HepG2 (cell line): Measurements from ENCODE around the gene DHRS1. TPM values are rescaled to one million over a fixed set of nuclear protein-coding genes. Genes with fewer than 3 reads are reported as not detected.

Source experiments
- FLYWCH1 ChIP-seq: sonication (generic); formaldehyde crosslinking; IDR thresholded peaks from 2 replicates; pipeline ENCODE4 v1.8.1; 2023; ENCODE audit warnings: mild to moderate bottlenecking, missing genetic modification reagents
- MEIS2 ChIP-seq: sonication (generic); formaldehyde crosslinking; IDR thresholded peaks from 2 replicates; pipeline ENCODE4 v1.9.0; 2021; ENCODE audit warnings: mild to moderate bottlenecking, missing genetic modification reagents
- NFKB2 ChIP-seq: sonication (generic); formaldehyde crosslinking; IDR thresholded peaks from 2 replicates; pipeline ENCODE4 v1.4.0; 2020; ENCODE audit warnings: missing genetic modification reagents, borderline replicate concordance
- TRIM24 ChIP-seq: sonication (generic); formaldehyde crosslinking; IDR thresholded peaks from 2 replicates; pipeline ENCODE4 v1.8.0; 2022; ENCODE audit warnings: mild to moderate bottlenecking, missing genetic modification reagents
- ZNF10 ChIP-seq: sonication (generic); formaldehyde crosslinking; IDR thresholded peaks from 2 replicates; pipeline ENCODE4 v1.4.0; 2020; ENCODE audit warnings: mild to moderate bottlenecking, low read depth, missing genetic modification reagents, borderline replicate concordance
- ZNF143 ChIP-seq: sonication (generic); formaldehyde crosslinking; IDR thresholded peaks from 2 replicates; pipeline ENCODE4 v1.4.0; 2020; ENCODE audit warnings: missing genetic modification reagents
- ZNF263 ChIP-seq: sonication (generic); formaldehyde crosslinking; IDR thresholded peaks from 2 replicates; pipeline ENCODE4 v1.4.0; 2020; ENCODE audit warnings: missing genetic modification reagents
- ZNF550 ChIP-seq: sonication (generic); formaldehyde crosslinking; IDR thresholded peaks from 2 replicates; pipeline ENCODE4 v1.4.0; 2020; ENCODE audit warnings: mild to moderate bottlenecking, missing genetic modification reagents, borderline replicate concordance
- ZNF605 ChIP-seq: sonication (generic); formaldehyde crosslinking; IDR thresholded peaks from 2 replicates; pipeline ENCODE4 v1.8.0; 2022; ENCODE audit warnings: mild to moderate bottlenecking, missing genetic modification reagents
- ZNF660 ChIP-seq: sonication (generic); formaldehyde crosslinking; IDR thresholded peaks from 2 replicates; pipeline ENCODE4 v1.5.1; 2020; ENCODE audit warnings: mild to moderate bottlenecking, low read depth, missing genetic modification reagents, borderline replicate concordance
- ZNF724P ChIP-seq: sonication (generic); formaldehyde crosslinking; IDR thresholded peaks from 2 replicates; pipeline ENCODE4 v1.8.0; 2022; ENCODE audit warnings: missing genetic modification reagents, borderline replicate concordance
- ZNF770 ChIP-seq: sonication (generic); formaldehyde crosslinking; IDR thresholded peaks from 2 replicates; pipeline ENCODE4 v1.5.0; 2020; ENCODE audit warnings: mild to moderate bottlenecking, missing genetic modification reagents
- polyA plus RNA-seq, 8 experiments: library from polyadenylated mRNA; depleted of rRNA in 3 of 8; stranded (reverse) in 7 of 8; unstranded in 1 of 8; fragments of >200 nt; fragmentation: Illumina TruSeq in 4 of 8; extraction: Trizol in 4 of 8; gene quantifications; 2 replicates each; pipeline versions ENCODE4 v1.2.1 to v1.2.3, GENCODE V29; 2011 to 2016; ENCODE audit warnings: low read depth in 4 of 8, missing spikeins in 1 of 8, mixed read lengths in 1 of 8; ENCODE audit not compliant: insufficient read depth in 1 of 8
- total RNA-seq, 5 experiments: library from RNA; depleted of rRNA; stranded (reverse); fragments of >200 nt; fragmentation: Illumina TruSeq; extraction: Trizol; gene quantifications; 2 replicates each; pipeline ENCODE4 v1.2.3, GENCODE V29; 2016; ENCODE audit warnings: low read depth in 1 of 5
- TF ChIP-seq, protein P1 (sequence below): sonication (generic); formaldehyde crosslinking; IDR thresholded peaks from 2 replicates; pipeline ENCODE4 v1.4.0; 2020; ENCODE audit warnings: missing genetic modification reagents
- TF ChIP-seq, protein P2 (sequence below): sonication (generic); formaldehyde crosslinking; IDR thresholded peaks from 2 replicates; pipeline ENCODE4 v1.5.1; 2020; ENCODE audit warnings: missing genetic modification reagents, mild to moderate bottlenecking, borderline replicate concordance
- TF ChIP-seq, protein P3 (sequence below): sonication (generic); formaldehyde crosslinking; IDR thresholded peaks from 2 replicates; pipeline ENCODE4 v1.5.0; 2020; ENCODE audit warnings: missing genetic modification reagents

Gene DHRS1
- total and polyA plus RNA-seq, 2 of the 13 experiments (the other 11 are each of a cell fraction or from before 2014, with no cell fraction given): 49.8 to 60.8 TPM

- TF ChIP-seq, protein P1, sequence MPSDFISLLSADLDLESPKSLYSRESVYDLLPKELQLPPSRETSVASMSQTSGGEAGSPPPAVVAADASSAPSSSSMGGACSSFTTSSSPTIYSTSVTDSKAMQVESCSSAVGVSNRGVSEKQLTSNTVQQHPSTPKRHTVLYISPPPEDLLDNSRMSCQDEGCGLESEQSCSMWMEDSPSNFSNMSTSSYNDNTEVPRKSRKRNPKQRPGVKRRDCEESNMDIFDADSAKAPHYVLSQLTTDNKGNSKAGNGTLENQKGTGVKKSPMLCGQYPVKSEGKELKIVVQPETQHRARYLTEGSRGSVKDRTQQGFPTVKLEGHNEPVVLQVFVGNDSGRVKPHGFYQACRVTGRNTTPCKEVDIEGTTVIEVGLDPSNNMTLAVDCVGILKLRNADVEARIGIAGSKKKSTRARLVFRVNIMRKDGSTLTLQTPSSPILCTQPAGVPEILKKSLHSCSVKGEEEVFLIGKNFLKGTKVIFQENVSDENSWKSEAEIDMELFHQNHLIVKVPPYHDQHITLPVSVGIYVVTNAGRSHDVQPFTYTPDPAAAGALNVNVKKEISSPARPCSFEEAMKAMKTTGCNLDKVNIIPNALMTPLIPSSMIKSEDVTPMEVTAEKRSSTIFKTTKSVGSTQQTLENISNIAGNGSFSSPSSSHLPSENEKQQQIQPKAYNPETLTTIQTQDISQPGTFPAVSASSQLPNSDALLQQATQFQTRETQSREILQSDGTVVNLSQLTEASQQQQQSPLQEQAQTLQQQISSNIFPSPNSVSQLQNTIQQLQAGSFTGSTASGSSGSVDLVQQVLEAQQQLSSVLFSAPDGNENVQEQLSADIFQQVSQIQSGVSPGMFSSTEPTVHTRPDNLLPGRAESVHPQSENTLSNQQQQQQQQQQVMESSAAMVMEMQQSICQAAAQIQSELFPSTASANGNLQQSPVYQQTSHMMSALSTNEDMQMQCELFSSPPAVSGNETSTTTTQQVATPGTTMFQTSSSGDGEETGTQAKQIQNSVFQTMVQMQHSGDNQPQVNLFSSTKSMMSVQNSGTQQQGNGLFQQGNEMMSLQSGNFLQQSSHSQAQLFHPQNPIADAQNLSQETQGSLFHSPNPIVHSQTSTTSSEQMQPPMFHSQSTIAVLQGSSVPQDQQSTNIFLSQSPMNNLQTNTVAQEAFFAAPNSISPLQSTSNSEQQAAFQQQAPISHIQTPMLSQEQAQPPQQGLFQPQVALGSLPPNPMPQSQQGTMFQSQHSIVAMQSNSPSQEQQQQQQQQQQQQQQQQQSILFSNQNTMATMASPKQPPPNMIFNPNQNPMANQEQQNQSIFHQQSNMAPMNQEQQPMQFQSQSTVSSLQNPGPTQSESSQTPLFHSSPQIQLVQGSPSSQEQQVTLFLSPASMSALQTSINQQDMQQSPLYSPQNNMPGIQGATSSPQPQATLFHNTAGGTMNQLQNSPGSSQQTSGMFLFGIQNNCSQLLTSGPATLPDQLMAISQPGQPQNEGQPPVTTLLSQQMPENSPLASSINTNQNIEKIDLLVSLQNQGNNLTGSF: peak; percentile 25; the same call in 1 of the 2 replicates
- TF ChIP-seq MEIS2 (CRISPR knock-in tag): peak; percentile 29; the same call in 1 of the 2 replicates
- TF ChIP-seq, protein P2, sequence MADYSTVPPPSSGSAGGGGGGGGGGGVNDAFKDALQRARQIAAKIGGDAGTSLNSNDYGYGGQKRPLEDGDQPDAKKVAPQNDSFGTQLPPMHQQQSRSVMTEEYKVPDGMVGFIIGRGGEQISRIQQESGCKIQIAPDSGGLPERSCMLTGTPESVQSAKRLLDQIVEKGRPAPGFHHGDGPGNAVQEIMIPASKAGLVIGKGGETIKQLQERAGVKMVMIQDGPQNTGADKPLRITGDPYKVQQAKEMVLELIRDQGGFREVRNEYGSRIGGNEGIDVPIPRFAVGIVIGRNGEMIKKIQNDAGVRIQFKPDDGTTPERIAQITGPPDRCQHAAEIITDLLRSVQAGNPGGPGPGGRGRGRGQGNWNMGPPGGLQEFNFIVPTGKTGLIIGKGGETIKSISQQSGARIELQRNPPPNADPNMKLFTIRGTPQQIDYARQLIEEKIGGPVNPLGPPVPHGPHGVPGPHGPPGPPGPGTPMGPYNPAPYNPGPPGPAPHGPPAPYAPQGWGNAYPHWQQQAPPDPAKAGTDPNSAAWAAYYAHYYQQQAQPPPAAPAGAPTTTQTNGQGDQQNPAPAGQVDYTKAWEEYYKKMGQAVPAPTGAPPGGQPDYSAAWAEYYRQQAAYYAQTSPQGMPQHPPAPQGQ (CRISPR knock-in tag): peak; percentile 24; the same call in 1 of the 2 replicates
- TF ChIP-seq ZNF263: no peak
- peak; percentile 47; the same call in 1 of the 2 replicates for TF ChIP-seq NFKB2 (CRISPR knock-in tag)
- no peak for TF ChIP-seq ZNF770 (CRISPR knock-in tag)
- TF ChIP-seq ZNF143 (CRISPR knock-in tag): peak; percentile 32; the same call in 1 of the 2 replicates
- 0 out of 2 replicates have a peak, but pooled peaks have one; percentile 12 for TF ChIP-seq ZNF660 (CRISPR knock-in tag)
- TF ChIP-seq ZNF10 (CRISPR knock-in tag): peak; percentile 75; the same call in 1 of the 2 replicates
- TF ChIP-seq ZNF605 (CRISPR knock-in tag): 0 out of 2 replicates have a peak, but pooled peaks have one; percentile 8
- TF ChIP-seq ZNF724P (CRISPR knock-in tag): no peak
- 0 out of 2 replicates have a peak, but pooled peaks have one; percentile 22 for TF ChIP-seq FLYWCH1
- TF ChIP-seq, protein P3, sequence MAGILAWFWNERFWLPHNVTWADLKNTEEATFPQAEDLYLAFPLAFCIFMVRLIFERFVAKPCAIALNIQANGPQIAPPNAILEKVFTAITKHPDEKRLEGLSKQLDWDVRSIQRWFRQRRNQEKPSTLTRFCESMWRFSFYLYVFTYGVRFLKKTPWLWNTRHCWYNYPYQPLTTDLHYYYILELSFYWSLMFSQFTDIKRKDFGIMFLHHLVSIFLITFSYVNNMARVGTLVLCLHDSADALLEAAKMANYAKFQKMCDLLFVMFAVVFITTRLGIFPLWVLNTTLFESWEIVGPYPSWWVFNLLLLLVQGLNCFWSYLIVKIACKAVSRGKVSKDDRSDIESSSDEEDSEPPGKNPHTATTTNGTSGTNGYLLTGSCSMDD: peak; percentile 59; the same call in 1 of the 2 replicates
- peak; percentile 87 for TF ChIP-seq ZNF550 (CRISPR knock-in tag)
- TF ChIP-seq TRIM24: peak; percentile 66; the same call in 1 of the 2 replicates
These were observed 32.2 kb upstream of the DHRS1 start (continued) for GRCh38 chr14:24331731-24332267.
